Stimulated activated naive CD4-positive, alpha-beta T cell (primary cell): Measurements from ENCODE around the gene LINS1.
"Not testable (repeated sequence)": the region's sequence is repeated elsewhere in the genome, so short reads cannot be mapped to it uniquely, and the experiment has no call there.

Experiments used
- DNase-seq, 6 experiments: peaks; one replicate each; lab custom pipeline; 2025; lab: John Stamatoyannopoulos, UW

LINS1 gene

DNA sequence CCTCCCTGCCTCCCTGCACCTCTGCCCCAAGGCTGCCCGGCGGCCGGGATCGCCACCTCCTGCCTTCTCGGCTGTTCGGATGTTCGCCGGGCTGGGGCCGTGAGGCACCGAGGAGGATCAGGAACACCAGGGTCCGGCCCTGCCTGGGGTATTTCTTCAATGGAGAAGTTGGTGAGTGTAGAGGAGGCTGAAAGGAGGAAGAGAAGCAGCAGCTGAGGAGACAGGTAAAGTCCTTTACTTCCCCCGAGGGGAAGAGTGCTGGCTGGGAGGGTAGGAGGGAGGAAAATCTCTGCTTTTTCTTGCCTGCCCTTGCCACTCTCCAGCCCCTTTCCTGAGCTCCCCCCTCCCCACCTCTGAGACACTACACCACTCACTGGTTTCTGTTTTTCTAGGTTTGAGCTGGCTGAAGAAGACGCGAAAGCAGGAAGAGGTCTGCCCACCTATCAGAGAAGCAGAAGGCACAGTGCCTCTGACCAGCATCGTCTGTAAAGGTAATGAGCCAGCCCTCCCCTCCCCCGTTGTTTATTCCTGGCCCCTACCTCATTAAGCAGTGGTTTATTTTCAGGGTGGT is 924 bp upstream of the LINS1 start:
- DNase-seq: peak in 3 of 6 experiments; percentile 34 to 54 (median 42)

DNA sequence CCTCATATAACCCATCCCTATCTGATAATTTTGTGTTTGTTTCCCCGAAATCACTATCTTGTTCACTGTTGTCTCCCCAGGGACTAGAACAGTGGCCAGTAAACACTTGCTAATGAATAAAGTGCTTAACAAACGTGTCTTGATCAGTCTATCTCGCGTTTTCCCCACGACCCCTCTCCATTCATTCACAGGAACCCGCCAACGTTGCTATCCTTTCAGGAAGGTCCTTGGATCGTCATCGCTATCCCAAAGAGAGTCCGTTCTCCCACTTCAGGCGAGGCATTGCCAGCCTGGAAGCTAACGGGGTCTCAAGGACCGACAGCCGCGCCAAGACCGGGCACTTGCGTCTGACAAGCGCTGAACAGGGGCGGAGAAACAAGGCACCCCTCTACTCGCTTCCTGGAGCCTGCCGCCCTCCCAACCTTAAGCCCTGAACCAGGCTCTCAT is 344 bp downstream of the LINS1 start:
- DNase-seq: no peak

DNA sequence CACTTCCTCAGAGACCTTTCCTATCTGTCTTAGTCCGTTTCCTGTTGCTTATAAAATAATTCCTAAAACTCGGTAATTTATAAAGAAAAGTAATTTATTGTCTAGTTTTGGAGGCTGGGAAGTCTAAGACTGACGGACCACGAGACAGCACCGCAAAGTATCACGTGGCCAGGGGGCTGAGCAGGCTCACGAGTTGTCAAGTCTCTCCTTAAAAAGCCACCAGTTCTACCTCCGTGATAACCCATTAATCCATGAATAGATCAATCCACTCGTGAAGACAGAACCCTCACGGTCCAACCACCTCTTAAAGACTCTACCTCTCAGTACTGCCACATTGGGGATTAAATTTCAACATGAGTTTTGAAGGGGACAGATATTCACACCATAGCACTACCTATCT is 821 bp downstream of the LINS1 start:
- peak in 4 of 6 experiments; percentile 11 to 40 (median 22) for DNase-seq

DNA sequence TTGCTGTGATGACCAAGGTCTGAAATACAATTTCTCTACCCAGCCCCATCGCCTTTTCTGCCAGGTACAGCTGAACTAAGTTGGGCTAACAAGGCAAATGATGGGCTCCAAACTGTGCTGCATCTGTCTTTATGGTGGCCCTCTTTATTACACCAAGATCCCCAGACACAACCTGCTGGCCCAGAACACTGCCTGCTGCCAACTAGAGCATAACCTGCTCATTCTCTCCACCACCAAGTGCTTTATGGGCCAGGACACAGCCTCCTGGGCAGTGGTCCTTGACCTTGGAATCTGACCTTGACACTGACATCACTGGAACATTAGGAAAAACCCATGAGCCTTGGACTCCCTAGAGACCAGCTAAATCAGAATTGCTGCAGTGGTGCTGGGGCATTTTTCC is 3.3 kb downstream of the LINS1 start:
- DNase-seq: no peak

DNA sequence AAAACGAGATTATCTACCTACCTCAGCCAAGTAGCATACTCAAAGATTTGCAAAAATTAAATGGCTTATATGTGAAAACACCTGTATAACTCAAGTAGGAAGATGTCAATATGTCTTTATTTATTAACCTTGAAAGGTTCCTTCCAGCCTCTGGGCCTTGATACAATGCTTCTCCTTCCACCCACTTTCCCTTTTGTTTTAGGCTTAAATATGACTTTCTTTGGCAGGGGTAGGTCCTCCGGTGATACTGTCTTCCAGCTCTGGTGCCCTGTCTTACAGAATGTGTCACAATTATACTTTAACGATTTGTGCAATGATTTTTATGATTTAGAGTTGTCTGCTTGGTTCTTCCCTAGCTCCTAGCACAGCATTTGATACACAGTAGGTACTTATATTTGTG is 4.1 kb downstream of the LINS1 start:
- DNase-seq: peak in 2 of 6 experiments; percentile 4 to 5

DNA sequence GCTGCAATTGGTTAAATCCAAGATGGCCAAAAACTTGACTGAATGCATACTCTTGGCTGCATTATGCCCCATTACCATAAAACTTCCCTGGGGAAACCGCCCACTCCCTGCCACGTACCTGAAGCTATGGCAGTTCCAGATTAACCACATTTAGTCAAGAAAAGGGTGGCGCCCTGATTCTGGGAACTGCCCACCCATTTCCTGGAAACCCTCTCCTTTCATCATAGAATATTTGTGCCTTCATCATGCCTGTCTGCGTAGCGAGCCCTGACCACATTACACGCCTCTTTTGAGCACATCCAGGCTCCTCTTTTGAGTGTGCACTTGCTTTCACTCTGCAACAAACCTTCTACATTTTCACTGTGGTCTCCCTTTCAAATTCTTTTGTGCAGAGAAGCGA is 5.2 kb downstream of the LINS1 start:
- DNase-seq: peak; percentile 71 to 97 (median 92)

DNA sequence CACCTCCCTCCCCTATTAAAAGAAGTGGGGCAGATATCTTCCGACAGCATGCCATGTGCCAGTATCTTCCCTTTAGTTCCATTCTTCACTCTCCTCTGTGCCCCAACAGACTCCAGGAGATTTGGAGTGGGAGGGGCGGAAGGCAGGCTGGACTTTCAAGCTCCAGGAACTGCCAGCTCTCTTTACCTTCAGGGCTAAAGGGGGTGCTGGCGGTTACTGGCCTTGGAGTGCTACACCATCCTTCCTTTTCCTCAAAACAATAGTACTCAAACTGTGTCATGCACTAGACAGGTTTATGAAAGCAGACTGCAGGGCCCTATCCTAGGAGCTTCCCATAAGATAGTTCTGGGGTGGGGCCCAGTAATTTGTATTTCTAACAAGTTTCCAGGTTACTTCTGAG is 6.0 kb downstream of the LINS1 start:
- DNase-seq: peak in 1 of 6 experiments; percentile 18

DNA sequence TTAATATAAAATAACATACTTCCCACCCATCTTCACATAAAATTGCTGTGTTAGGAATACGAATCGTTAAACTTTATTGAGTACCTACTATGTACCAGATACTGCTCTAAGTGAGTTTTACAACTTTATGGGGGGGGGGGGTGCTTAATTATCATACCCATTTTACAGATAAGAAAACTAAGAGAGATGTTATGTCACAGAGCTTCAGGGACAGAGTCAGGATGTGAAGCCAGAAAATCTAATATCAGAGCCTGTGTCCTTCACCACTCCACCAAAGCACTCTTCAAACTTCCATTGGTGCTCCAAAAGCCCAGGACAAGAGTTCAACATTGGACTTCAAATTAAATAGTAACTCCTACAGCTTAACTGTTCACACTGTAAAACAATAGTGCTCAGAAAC is 8.6 kb downstream of the LINS1 start:
- no peak for DNase-seq

DNA sequence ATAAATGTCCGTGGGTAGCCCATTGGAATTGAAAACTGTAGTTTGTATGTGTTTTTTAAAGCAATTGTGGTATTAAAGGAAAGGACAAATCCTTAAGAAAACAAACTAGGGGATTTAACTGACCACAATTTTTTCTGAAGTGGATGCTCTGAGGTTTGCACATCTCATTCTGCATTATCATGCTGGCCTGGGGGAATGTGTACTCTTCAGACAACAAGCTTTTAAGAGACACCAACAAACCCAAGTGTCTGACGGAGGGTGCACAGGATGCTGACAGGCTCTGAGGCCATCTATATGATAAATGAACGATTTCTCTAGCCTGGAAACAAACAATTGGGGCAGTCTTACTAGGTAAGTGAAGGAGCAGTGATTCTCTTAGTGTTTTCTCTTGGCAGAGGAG is 9.1 kb downstream of the LINS1 start:
- no peak for DNase-seq

DNA sequence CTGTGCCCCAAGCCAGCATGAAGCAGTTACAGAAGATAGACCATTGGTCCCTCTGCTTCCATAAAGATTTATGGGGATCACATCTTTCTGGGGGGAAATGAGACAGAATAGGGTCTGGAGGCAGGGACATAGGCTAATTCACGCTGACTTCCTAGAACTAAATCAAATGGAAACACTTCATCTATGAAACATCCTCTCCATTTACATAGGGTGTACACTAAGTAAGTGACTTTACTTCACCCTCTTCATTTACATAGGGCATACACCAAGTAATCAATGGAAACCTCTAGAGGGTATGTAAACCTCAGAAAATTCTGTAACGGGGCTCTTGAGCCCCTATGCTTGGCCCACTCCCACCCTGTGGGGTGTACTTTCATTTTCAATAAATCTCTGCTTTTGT is 10.1 kb downstream of the LINS1 start:
- DNase-seq: no peak

DNA sequence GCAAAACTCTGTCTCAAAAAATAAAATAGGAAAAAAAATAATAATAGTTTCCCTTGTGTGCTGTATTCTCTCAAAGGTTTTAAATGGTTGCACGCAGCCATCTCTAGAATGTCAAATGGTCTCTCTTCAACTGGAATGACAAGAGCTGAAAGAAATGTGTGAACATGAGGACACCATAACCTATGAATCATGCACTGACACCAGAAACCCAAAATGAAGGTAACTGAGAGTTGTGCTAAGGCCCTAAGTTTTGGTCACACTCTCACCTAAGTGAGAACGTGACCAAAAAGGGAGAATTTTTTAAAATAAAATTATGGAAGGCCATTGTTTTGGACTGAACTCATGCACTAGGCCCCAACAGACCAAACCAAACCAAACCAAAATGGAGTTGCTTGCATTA is 10.8 kb downstream of the LINS1 start:
- DNase-seq: not testable (repeated sequence)

DNA sequence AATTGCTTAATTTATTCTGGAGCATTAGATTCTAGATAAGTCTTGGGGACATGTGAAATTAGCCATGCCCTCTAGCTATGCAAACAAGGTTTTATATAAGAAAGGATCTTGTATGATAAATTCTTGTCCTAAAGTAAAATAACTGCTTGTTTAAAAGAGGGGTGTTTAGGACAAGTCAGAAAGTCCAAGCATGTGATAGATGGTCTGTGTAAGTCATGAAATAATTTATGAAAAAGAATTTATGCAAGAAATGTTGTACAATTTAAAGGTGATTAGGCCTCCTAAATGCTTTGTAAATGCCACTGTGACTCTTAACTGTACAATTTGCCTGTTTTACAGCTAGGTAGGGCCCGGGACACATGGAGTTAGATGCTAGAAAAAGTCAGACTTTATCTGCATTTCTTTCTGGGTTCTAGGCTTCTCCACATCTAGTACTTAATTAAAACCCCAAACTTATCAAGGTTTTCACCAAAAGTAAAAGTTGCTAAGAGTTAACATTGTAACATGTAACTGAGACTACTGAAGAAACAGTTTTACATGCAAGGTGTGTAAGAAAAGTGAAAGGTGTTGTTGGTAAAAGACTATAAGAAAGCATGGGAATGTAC is 13.2 kb downstream of the LINS1 start:
- DNase-seq: peak in 1 of 6 experiments; percentile 2

DNA sequence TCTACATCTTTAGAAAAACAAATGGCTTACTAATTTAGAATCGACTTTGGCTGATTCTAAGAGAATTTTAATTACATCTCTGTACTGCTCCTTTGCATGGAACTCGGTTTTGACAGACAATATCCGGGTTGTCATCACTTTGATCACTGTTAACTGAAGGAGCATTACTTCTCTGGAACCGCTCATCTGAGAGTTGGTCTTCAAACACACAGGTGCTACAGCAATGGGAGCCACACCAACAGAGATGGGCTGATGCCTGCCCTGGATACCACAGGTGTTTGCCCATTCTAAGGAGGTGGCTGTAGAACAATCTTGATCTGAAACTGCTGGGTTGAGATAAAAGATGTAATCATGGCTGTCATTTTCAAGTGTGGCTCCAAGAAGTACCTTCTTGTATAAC is 21.6 kb downstream of the LINS1 start:
- peak in 2 of 6 experiments; percentile 5 to 12 for DNase-seq

DNA sequence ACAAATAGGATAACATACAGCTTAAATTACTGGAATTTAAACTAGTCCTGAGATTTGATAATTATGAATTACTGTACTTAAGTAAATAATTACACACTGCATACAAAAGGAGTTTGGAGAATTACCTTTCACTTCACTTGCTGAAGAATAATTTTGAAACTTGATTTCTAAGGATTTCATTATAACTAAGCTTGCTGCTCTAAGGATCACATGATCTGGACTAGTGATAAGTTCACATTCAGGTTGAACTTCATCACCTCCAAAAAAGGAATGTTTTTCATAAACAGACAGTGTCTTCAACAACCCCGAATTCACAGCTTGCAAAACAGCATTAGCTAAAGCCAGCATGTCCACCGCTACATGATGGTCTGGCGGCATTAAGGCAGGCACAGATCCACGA is 28.5 kb downstream of the LINS1 start:
- DNase-seq: no peak

DNA sequence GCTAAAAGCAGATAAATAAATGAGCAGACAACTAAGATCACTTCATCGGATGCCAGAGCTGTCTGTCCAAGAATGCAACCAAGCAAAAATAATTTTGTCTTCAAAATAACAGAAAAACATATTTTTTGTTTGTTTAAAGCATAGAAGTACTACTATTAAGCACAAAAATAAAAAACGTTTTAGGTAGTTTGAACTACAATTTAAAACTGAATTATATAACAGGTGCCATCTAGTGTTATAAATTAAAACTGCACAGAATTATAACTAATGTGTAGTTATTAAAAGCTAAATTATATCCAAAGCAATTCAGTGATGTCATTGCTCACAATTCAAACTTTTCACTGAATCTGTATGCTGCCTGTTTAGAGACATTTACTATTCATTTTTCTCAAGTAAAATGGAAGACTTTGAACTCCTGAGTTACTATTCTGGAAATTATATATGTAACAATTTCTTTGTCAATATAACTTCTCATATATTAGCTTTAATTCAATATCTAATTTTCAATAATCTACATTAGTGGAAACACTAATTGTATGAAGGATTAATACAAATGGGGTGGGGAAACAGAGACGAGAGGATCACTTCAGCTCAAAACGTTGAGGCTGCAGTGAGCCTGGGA is 29.5 kb downstream of the LINS1 start:
- DNase-seq: peak in 3 of 6 experiments; percentile 0 to 55 (median 35)

DNA sequence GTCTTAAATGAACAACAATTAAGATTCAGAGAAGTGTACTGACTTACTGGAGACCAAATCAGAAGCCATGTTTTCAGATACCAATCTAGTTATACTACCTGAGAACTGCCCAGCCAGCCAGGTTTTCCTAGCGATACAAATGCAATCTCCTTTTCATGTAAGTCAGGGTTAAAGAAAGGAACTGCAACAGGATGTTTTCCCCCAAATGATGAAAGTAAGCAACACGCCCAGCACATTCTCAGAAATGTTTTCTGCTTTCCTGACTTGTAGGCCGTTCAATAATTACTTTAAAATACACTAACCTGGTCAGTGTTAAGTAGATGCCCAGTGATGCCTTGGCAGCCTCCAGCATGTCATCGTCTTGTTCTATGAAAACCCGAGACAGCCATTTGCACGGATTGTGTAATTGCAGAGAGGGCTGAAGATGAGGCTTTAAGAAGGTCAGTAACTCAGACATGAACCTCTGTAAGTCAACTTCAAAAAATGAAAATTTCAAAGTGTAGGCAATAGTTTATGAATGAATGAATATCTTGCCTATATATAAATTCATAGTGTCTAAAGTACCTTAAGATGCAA is 30.3 kb downstream of the LINS1 start:
- DNase-seq: peak in 2 of 6 experiments; percentile 30 to 45

DNA sequence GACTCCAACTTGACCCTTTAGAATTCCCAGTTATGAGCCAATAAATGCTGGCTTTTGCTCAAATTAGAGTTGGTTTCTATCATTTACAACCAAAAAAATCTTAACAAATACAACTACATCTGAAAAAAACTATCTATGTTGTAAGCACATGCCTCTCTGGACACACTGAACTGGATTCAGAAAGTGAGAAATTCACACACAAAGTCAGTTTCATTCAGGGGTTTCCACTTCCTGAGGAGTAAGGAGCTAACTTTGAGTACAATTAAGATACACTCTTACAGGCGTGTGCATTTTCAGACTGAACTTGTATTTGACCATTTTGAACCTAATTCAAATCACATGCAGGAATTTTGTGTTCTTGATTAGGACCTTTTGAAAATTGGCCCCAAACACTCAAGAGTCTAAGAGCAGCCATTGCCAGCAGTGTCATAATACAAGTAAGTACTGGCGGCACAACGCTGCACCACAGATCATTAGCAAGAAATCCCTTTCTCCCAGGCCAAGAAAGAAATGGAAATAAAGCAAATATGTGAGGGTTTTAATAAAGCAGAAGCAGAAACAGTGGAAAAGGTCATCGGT is 31.2 kb downstream of the LINS1 start:
- DNase-seq: no peak

DNA sequence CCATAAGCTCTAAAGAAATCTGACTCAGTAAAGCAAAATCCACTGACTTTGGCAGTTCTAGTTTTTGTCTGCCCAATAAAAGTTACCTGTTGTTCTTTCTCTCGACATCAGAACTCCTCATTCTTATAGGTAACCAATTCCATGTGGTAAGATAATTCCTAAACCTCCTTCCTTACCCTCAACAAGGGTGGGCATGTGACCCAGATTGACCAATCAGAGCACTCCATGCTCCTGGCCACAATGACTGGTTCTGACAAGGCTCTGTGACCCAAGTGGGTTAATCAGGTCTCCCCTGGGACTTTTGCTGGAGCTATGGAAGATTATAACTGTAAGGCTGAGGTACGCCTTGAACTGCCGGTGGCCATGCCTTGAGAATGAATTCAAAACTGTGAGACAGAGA is 31.7 kb downstream of the LINS1 start:
- DNase-seq: no peak

DNA sequence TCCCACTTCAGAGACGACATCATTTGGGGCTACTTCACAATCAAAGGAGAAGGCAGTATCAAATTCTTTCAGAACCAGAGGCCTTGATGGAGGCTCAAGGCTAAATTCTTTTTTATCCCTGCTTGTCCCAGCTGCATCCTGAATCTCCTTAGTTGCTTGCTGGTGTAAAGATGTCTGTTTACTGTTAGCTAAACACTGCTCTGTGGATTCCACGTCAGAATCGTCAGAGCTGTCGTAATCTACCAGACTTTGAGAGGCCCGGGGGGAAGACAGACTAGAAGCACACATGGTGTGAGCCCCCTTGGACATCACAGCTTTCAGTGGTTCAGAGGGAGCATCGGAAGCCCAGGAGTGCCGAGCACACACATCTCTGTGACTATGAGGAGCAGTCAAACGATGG is 32.6 kb downstream of the LINS1 start:
- DNase-seq: no peak

DNA sequence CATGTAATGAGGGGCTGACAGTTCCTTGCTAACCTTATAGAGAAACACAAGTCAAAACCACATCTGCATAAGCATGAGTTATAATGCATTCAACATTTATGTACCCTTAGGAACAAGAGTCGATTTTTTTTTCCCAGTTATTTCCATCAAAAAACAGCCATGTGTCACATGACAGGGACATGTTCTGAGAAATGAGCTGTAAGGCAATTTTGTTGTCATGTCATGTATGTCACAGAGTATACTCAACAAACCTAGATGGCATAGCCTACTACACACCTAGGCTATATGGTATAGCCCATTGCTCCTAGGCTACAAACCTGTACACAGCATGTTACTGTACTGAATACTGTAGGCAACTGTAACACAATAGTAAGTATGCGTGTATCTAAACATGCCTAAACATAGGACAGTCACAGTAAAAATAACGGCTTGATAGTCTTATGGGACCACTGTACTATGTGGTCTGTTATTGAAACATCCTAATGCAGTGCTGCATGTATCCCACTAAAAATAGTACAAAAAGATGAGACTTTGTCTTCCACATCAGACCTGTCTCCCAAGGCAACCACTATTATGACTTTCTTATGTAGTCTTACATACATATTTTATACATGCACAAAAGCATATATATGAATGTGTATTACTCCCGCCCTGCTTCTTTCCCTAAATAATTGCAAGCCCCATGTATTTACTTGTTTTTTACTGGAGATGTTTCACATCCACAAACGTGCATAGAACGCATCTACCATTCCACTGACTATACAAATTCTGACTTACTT is 34.9 kb downstream of the LINS1 start:
- DNase-seq: no peak

DNA sequence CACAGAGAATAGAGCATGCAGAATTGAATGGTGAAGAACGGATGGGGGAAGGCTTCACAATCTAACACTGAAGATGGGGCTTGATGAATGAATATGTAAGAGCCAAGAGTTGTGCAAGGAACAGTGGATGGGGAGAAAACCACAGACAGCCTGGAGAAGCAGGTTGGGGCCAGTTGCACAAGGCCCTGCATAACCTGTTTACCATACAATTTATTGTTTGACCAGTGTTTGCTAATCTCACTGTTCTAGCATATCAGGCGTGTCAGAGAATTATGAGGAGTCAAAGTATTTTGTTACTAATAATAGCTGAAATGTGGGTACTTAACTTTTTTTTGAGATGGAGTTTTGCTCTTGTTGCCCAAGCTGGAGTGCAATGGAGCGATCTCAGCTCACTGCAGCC is 36.4 kb downstream of the LINS1 start:
- no peak for DNase-seq

DNA sequence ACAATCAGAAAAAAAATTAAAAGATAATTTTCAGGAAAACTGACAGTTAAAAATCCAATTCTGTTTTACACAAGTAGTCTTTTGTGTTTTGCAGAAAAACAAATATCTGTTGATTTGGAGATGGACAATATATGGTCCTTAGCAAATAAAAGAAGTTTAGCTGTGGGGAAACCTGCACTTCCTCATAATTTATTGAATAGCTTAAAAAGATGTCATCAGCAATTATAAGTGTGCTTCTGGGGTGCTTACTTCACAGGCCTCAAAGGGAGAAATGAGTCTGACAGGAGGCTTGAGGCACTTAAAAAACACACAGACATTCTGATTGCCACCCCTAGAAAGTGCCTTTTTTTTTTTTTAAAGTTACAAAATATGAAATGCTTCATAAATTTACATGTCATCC is 41.7 kb downstream of the LINS1 start:
- DNase-seq: no peak
